IMR-90 (cell line): ENCODE results near the gene ZNF397. TPM values are rescaled to one million over a fixed set of nuclear protein-coding genes. Genes with fewer than 3 reads are reported as not detected.

Experiments used
- ATAC-seq: fragments of 200-7000 bp; cut with Tn5 transposase; 2 replicates; pipeline ENCODE4 v1.9.1; 2020; ENCODE audit warnings: low read depth, mild to moderate bottlenecking, moderate library complexity
- BruUV-seq: library from RNA; stranded (reverse); fragments of 400-500 nt; replicated peaks from 2 replicates; lab custom pipeline; 2021; lab: Mats Ljungman, UMichigan
- CTCF ChIA-PET: fragments of 300-600 bp; formaldehyde crosslinking; extraction: SDS; loops from one replicate; lab custom pipeline; 2021; ENCODE audit warnings: antibody characterized with exemption; lab: Yijun Ruan, JAX
- POLR2A ChIA-PET: fragments of 300-600 bp; sonication (Branson Sonifier 250); formaldehyde crosslinking; loops from one replicate; lab custom pipeline; 2022; ENCODE audit warnings: antibody characterized with exemption; ENCODE audit not compliant: unreplicated experiment; lab: Charles Lee
- DNase-seq: peaks from one replicate; pipeline ENCODE4 v3.0.0; 2013
- H2AFZ ChIP-seq: replicated peaks from 2 replicates; pipeline ENCODE3; 2013; ENCODE audit warnings: low read length, mild to moderate bottlenecking; ENCODE audit not compliant: poor library complexity
- H2AK5ac ChIP-seq: 2 replicates; pipeline ENCODE4 v1.6.1; 2013; ENCODE audit warnings: low read depth, low read length, inconsistent platforms
- H2AK9ac ChIP-seq: replicated peaks from 2 replicates; pipeline ENCODE3; 2013; ENCODE audit warnings: mild to moderate bottlenecking, low read depth, low read length, moderate library complexity; ENCODE audit not compliant: poor library complexity
- H2BK120ac ChIP-seq: 2 replicates; pipeline ENCODE4 v1.6.1; 2013; ENCODE audit warnings: low read depth, low read length, inconsistent platforms
- H2BK15ac ChIP-seq: 3 replicates; pipeline ENCODE4 v1.6.1; 2013; ENCODE audit warnings: low read depth, low read length, inconsistent platforms
- H2BK20ac ChIP-seq: 2 replicates; pipeline ENCODE4 v1.6.1; 2013; ENCODE audit warnings: low read depth, mild to moderate bottlenecking, inconsistent platforms, low read length, moderate library complexity
- H2BK5ac ChIP-seq: 2 replicates; pipeline ENCODE4 v1.6.1; 2013; ENCODE audit warnings: mild to moderate bottlenecking, low read depth, low read length, inconsistent platforms; ENCODE audit not compliant: poor library complexity, severe bottlenecking
- H3K14ac ChIP-seq: replicated peaks from 2 replicates; pipeline ENCODE4 v1.6.1; 2013; ENCODE audit warnings: low read depth, low read length, inconsistent platforms
- H3K18ac ChIP-seq: 2 replicates; pipeline ENCODE4 v1.6.1; 2013; ENCODE audit warnings: low read depth, low read length, control low read depth
- H3K23ac ChIP-seq: 2 replicates; pipeline ENCODE4 v1.6.1; 2013; ENCODE audit warnings: low read depth, low read length, inconsistent platforms
- H3K27ac ChIP-seq: 2 replicates; pipeline ENCODE4 v1.5.1; 2013; ENCODE audit warnings: mild to moderate bottlenecking, control low read depth, low read length; ENCODE audit not compliant: insufficient read depth
- H3K27me3 ChIP-seq: 2 replicates; pipeline ENCODE4 v1.6.1; 2013; ENCODE audit warnings: low read length; ENCODE audit not compliant: control insufficient read depth, insufficient read depth
- H3K36me3 ChIP-seq: 2 replicates; pipeline ENCODE4 v1.6.1; 2013; ENCODE audit warnings: low read length, mixed read lengths; ENCODE audit not compliant: control insufficient read depth, insufficient read depth
- H3K4ac ChIP-seq: 2 replicates; pipeline ENCODE4 v1.6.1; 2013; ENCODE audit warnings: low read depth, low read length, inconsistent platforms
- H3K4me1 ChIP-seq: 2 replicates; pipeline ENCODE4 v1.6.1; 2013; ENCODE audit warnings: low read length, mixed read lengths; ENCODE audit not compliant: control insufficient read depth, insufficient read depth
- H3K4me2 ChIP-seq: 2 replicates; pipeline ENCODE4 v1.6.1; 2013; ENCODE audit warnings: low read depth, mild to moderate bottlenecking, control low read depth, low read length, moderate library complexity
- H3K4me3 ChIP-seq: 2 replicates; pipeline ENCODE4 v1.5.1; 2013; ENCODE audit warnings: low read depth, mild to moderate bottlenecking, control low read depth, low read length, moderate library complexity; ENCODE audit not compliant: insufficient read depth
- H3K56ac ChIP-seq: 2 replicates; pipeline ENCODE4 v1.6.1; 2013; ENCODE audit warnings: low read length, inconsistent platforms; ENCODE audit not compliant: insufficient read depth; ENCODE audit errors: extremely low read depth
- H3K79me1 ChIP-seq, 2 experiments: 2 replicates each; pipeline ENCODE4 v1.6.1; 2013; ENCODE audit warnings: low read length in 2 of 2, inconsistent platforms in 1 of 2, low read depth in 1 of 2
- H3K9ac ChIP-seq: 2 replicates; pipeline ENCODE4 v1.6.1; 2013; ENCODE audit warnings: low read depth, low read length, control low read depth
- H3K9me1 ChIP-seq: 2 replicates; pipeline ENCODE4 v1.6.1; 2013; ENCODE audit warnings: low read length, inconsistent platforms; ENCODE audit not compliant: insufficient read depth
- H3K9me3 ChIP-seq: 2 replicates; pipeline ENCODE4 v1.6.1; 2013; ENCODE audit warnings: low read length; ENCODE audit not compliant: control insufficient read depth, insufficient read depth
- H4K20me1 ChIP-seq: 2 replicates; pipeline ENCODE4 v1.6.1; 2013; ENCODE audit warnings: low read length, inconsistent platforms; ENCODE audit not compliant: insufficient read depth
- H4K5ac ChIP-seq: 2 replicates; pipeline ENCODE4 v1.6.1; 2013; ENCODE audit warnings: mild to moderate bottlenecking, low read depth, low read length, control low read depth
- H4K8ac ChIP-seq, 2 experiments: 2 replicates each; pipeline ENCODE4 v1.6.1; 2013; ENCODE audit warnings: low read depth in 2 of 2, low read length in 2 of 2, control low read depth in 1 of 2, inconsistent platforms in 1 of 2
- H4K91ac ChIP-seq: 2 replicates; pipeline ENCODE4 v1.6.1; 2013; ENCODE audit warnings: low read depth, low read length, inconsistent platforms; ENCODE audit not compliant: insufficient read depth
- BHLHE40 ChIP-seq: fragments of 150-350 bp; IDR thresholded peaks from 2 replicates; pipeline ENCODE4 v1.6.1; 2016; ENCODE audit warnings: mild to moderate bottlenecking, low read depth, low read length
- CTCF ChIP-seq: conservative IDR thresholded peaks from 2 replicates; pipeline ENCODE4 v1.5.1; 2012; ENCODE audit warnings: mild to moderate bottlenecking, low read depth, low read length, improper control_type of control experiment
- ELK1 ChIP-seq: fragments of 150-350 bp; IDR thresholded peaks from 2 replicates; pipeline ENCODE4 v1.6.1; 2016; ENCODE audit warnings: low read depth, mild to moderate bottlenecking, low read length, moderate library complexity, borderline replicate concordance
- FOS ChIP-seq: fragments of 150-350 bp; IDR thresholded peaks from 2 replicates; pipeline ENCODE4 v1.6.1; 2016; ENCODE audit warnings: low read depth, low read length
- MXI1 ChIP-seq: IDR thresholded peaks from 2 replicates; pipeline ENCODE4 v1.6.1; 2012; ENCODE audit warnings: low read depth, mild to moderate bottlenecking, low read length, moderate library complexity, borderline replicate concordance
- POLR2A ChIP-seq: IDR thresholded peaks from 2 replicates; pipeline ENCODE4 v1.6.1; 2012; ENCODE audit warnings: mild to moderate bottlenecking, low read depth, low read length
- RCOR1 ChIP-seq: IDR thresholded peaks from 2 replicates; pipeline ENCODE4 v1.6.1; 2012; ENCODE audit warnings: mild to moderate bottlenecking, low read length, improper control_type of control experiment; ENCODE audit not compliant: insufficient replicate concordance
- RFX5 ChIP-seq: IDR thresholded peaks from 2 replicates; pipeline ENCODE4 v1.8.0; 2012; ENCODE audit warnings: low read depth, mild to moderate bottlenecking, low read length, moderate library complexity
- SMC3 ChIP-seq: fragments of 150-350 bp; IDR thresholded peaks from 2 replicates; pipeline ENCODE4 v1.6.1; 2016; ENCODE audit warnings: low read depth, mild to moderate bottlenecking, antibody characterized with exemption, low read length, moderate library complexity
- USF2 ChIP-seq: fragments of 150-350 bp; IDR thresholded peaks from 2 replicates; pipeline ENCODE4 v1.6.1; 2017; ENCODE audit warnings: mild to moderate bottlenecking, antibody characterized with exemption, low read length, low read depth
- WGBS, 2 experiments: methylation state at CpG; one replicate each; pipeline versions ENCODE4 v1.1.5 to v1.1.7; 2013; ENCODE audit warnings: missing lambda C conversion rate in 2 of 2; ENCODE audit not compliant: insufficient read length in 1 of 2; ENCODE audit errors: extremely low coverage in 2 of 2; 5-methylcytosine and 5-hydroxymethylcytosine counted together
- dilution Hi-C: fragments of 300-500 bp; cut with HindIII; formaldehyde crosslinking; loops from one replicate; pipeline ENCODE4 v1.14.3; 2018; ENCODE audit warnings: low sequenced_read_pairs; ENCODE audit not compliant: unreplicated experiment
- in situ Hi-C: fragments of 300-500 bp; cut with MboI; formaldehyde crosslinking; loops from 3 replicates; pipeline ENCODE4 v1.14.3; 2019; ENCODE audit warnings: low sequenced_read_pairs, inconsistent platforms, mixed read lengths
- intact Hi-C: fragments of 100-400 bp; cut with micrococcal nuclease; formaldehyde crosslinking; loops from 2 replicates; pipeline ENCODE4 v1.10.0; 2022
- polyA plus RNA-seq, 3 experiments: library from polyadenylated mRNA; depleted of rRNA; stranded (reverse); fragments of >200 nt; gene quantifications; 2 replicates each; pipeline ENCODE4 v1.2.3, GENCODE V29; 2012; ENCODE audit warnings: low replicate concordance in 1 of 3
- total RNA-seq: library from RNA; depleted of rRNA; stranded (reverse); fragments of >200 nt; gene quantifications from 2 replicates; pipeline ENCODE4 v1.2.3, GENCODE V29; 2012

The ZNF397 gene
- total and polyA plus RNA-seq, 2 of the 4 experiments (the other 2 are of a cell fraction) = 5.5 to 9.9 TPM

- peak overlapping the region; percentile 64 for H3K56ac ChIP-seq
- peak overlapping the region; percentile 68 to 94 for H4K8ac ChIP-seq
- H3K4me1 ChIP-seq = peaks cover 2% of the 10 kb centered on the region; the same call in 1 of the 2 replicates
- H3K27me3 ChIP-seq = no peaks in the 10 kb centered on the region
- dilution Hi-C loops (no loop called here), intact Hi-C loops (no loop called here), in situ Hi-C loops (no loop called here)
- H3K9ac ChIP-seq = peak overlapping the region; percentile 72
- peak overlapping the region; percentile 73; the same call in 1 of the 2 replicates for H3K23ac ChIP-seq
- peak overlapping the region; percentile 3; the same call in 1 of the 3 replicates for H2BK15ac ChIP-seq
- H2BK20ac ChIP-seq = no peak overlapping the region
- ChIA-PET CTCF (no interaction called here), POLR2A (no interaction called here)
- peak overlapping the region; percentile 75 for H3K4ac ChIP-seq
- H3K14ac ChIP-seq = peak overlapping the region; percentile 97
- H2AK9ac ChIP-seq = peak overlapping the region; percentile 51
- DNase-seq (peak; percentile 9), ATAC-seq (no peak)
- peak overlapping the region; percentile 33; the same call in 1 of the 2 replicates for H2BK120ac ChIP-seq
- peaks cover 2% of the 10 kb centered on the region; the same call in 1 of the 2 replicates for H3K9me1 ChIP-seq
- 39% methylated on average over 2 of the region's 6 CpGs; no CpG with 5 or more reads in 1 of the 2 experiments for WGBS, 2 experiments
- TF ChIP-seq CTCF (no peak), FOS (no peak), POLR2A (no peak), ELK1 (no peak), MXI1 (no peak), RFX5 (no peak), BHLHE40 (no peak), RCOR1 (no peak), USF2 (no peak), SMC3 (no peak)
- peak overlapping the region; percentile 57 for H2AK5ac ChIP-seq
- H3K4me3 ChIP-seq = peak overlapping the region; percentile 63
- no TSS peak for BruUV-seq
- H3K4me2 ChIP-seq = peak overlapping the region; percentile 81
- H3K27ac ChIP-seq = peak overlapping the region; percentile 5
- H2AFZ ChIP-seq = peak overlapping the region; percentile 37
- peak overlapping the region; percentile 74 for H4K91ac ChIP-seq
- H3K18ac ChIP-seq = peak overlapping the region; percentile 79; the same call in 1 of the 2 replicates
- peaks cover 7% of the 10 kb centered on the region; the same call in 1 of the 2 replicates for H3K36me3 ChIP-seq
- peaks cover 9% of the 10 kb centered on the region; the same call in 1 of the 2 replicates for H3K9me3 ChIP-seq
- peak overlapping the region; percentile 76; the same call in 1 of the 2 replicates for H4K5ac ChIP-seq
- H2BK5ac ChIP-seq = peak overlapping the region; percentile 80
- H4K20me1 ChIP-seq = no peaks in the 10 kb centered on the region
- H3K79me1 ChIP-seq = peaks cover 27 to 53% of the 10 kb centered on the region in 2 experiments
Measured at GRCh38 chr18:35289293-35289692, 48.5 kb downstream of the ZNF397 start.
